ENCODE data around the gene CRB1. TPM values are rescaled to one million over a fixed set of nuclear protein-coding genes. Genes with fewer than 3 reads are reported as not detected.

CRB1 gene
- total and polyA plus RNA-seq, 12 donors, result 0.04 to 1.5 (median 0.42) TPM; not detected in 2

GRCh38 chr1:197393105-197393504 is 125.1 kb downstream of the CRB1 start:
- TF ChIP-seq CTCF (IDR thresholded peaks at IDR 0.05), result no peak
- no peak for DNase-seq
- no peak for ATAC-seq
- Histone ChIP-seq H3K4me3 (no peak overlapping the region), H3K27ac (no peak overlapping the region), H3K36me3 (no peaks in the 10 kb centered on the region), H3K27me3 (no peaks in the 10 kb centered on the region), H3K9me3 (no peaks in the 10 kb centered on the region), H3K4me1 (no peaks in the 10 kb centered on the region)
- intact Hi-C loops (cut with DNase I), result no loop called here
- 70 to 88% methylated on average over 1 of the region's 1 CpG for WGBS, 2 donors

GRCh38 chr1:197393772-197394171 is 125.7 kb downstream of the CRB1 start:
- TF ChIP-seq CTCF (IDR thresholded peaks at IDR 0.05), result no peak
- 92 to 95% methylated on average over 4 of the region's 4 CpGs for WGBS, 2 donors
- intact Hi-C loops (cut with DNase I), result no loop called here
- Histone ChIP-seq H3K4me3 (no peak overlapping the region), H3K27ac (no peak overlapping the region), H3K9me3 (no peaks in the 10 kb centered on the region), H3K36me3 (no peaks in the 10 kb centered on the region), H3K27me3 (no peaks in the 10 kb centered on the region), H3K4me1 (no peaks in the 10 kb centered on the region)
- DNase-seq (no peak), ATAC-seq (no peak)

GRCh38 chr1:197394831-197395608 is 127.0 kb downstream of the CRB1 start:
- H3K9me3 ChIP-seq, result peaks cover 0 to 8% (median 0%) of the 10 kb centered on the region in 11 donors
- no peak for DNase-seq
- TF ChIP-seq CTCF (IDR thresholded peaks at IDR 0.05), result no peak
- no peaks in the 10 kb centered on the region for H3K36me3 ChIP-seq
- WGBS, 2 donors, result 69 to 78% methylated on average over 3 of the region's 3 CpGs
- intact Hi-C loops (cut with DNase I), result no loop called here
- H3K27ac ChIP-seq, result no peak overlapping the region
- H3K27me3 ChIP-seq, result no peaks in the 10 kb centered on the region
- H3K4me1 ChIP-seq, result no peaks in the 10 kb centered on the region
- no peak for ATAC-seq
- no peak overlapping the region for H3K4me3 ChIP-seq

- Histone ChIP-seq H3K36me3 (no peaks in the 10 kb centered on the region), H3K27me3 (no peaks in the 10 kb centered on the region), H3K9me3 (peaks cover 0 to 9% (median 0%) of the 10 kb centered on the region in 11 donors), H3K4me1 (no peaks in the 10 kb centered on the region), H3K4me3 (no peak overlapping the region), H3K27ac (no peak overlapping the region)
- DNase-seq (no peak), ATAC-seq (no peak)
- WGBS, 2 donors, result 91 to 98% methylated on average over 1 of the region's 1 CpG
- TF ChIP-seq CTCF (IDR thresholded peaks at IDR 0.05), result no peak
- intact Hi-C loops (cut with DNase I), result no loop called here
These were observed 129.8 kb downstream of the CRB1 start for GRCh38 chr1:197397895-197398294.

All from heart right ventricle (tissue), 16 donors.